KMS-11 (cell line): ENCODE data around the gene C20orf141.

Source experiments
- H2AFZ ChIP-seq: fragments of 200-600 bp; sonication (generic); 2 replicates; pipeline ENCODE4 v1.6.1; 2016; ENCODE audit warnings: antibody characterized with exemption, mixed run types, low read depth
- H3K27ac ChIP-seq: fragments of 200-600 bp; sonication (generic); 2 replicates; pipeline ENCODE4 v1.6.1; 2016; ENCODE audit warnings: mild to moderate bottlenecking, mixed run types
- H3K27me3 ChIP-seq: fragments of 200-600 bp; sonication (generic); 2 replicates; pipeline ENCODE4 v1.6.1; 2017; ENCODE audit warnings: mild to moderate bottlenecking, low read depth, mixed run types, moderate library complexity; ENCODE audit not compliant: insufficient read depth
- H3K36me3 ChIP-seq: fragments of 200-600 bp; sonication (generic); 2 replicates; pipeline ENCODE4 v1.6.1; 2017; ENCODE audit warnings: mild to moderate bottlenecking, mixed run types; ENCODE audit not compliant: insufficient read depth
- H3K4me1 ChIP-seq: fragments of 200-600 bp; sonication (generic); 2 replicates; pipeline ENCODE4 v1.6.1; 2016; ENCODE audit warnings: mild to moderate bottlenecking, low read depth, mixed run types; ENCODE audit not compliant: poor library complexity, severe bottlenecking
- H3K4me2 ChIP-seq: fragments of 200-600 bp; sonication (generic); 2 replicates; pipeline ENCODE4 v1.7.0; 2016; ENCODE audit warnings: mild to moderate bottlenecking, mixed run types
- H3K4me3 ChIP-seq: fragments of 200-600 bp; sonication (generic); IDR thresholded peaks from 2 replicates; pipeline ENCODE4 v1.6.1; 2017; ENCODE audit warnings: low read depth, low read length, mixed read lengths; ENCODE audit not compliant: insufficient read depth
- H3K79me2 ChIP-seq: fragments of 200-600 bp; sonication (generic); 2 replicates; pipeline ENCODE4 v1.6.1; 2016; ENCODE audit warnings: low read depth, mixed run types; ENCODE audit not compliant: insufficient read depth
- H3K9ac ChIP-seq: fragments of 200-600 bp; sonication (generic); 2 replicates; pipeline ENCODE4 v1.6.1; 2016; ENCODE audit warnings: mild to moderate bottlenecking, mixed run types
- H4K20me1 ChIP-seq: fragments of 200-600 bp; sonication (generic); 2 replicates; pipeline ENCODE4 v1.6.1; 2016; ENCODE audit warnings: mild to moderate bottlenecking, mixed run types; ENCODE audit not compliant: insufficient read depth
- TF ChIP-seq, protein P1 (sequence below): fragments of 200-600 bp; sonication (generic); conservative IDR thresholded peaks from 2 replicates; pipeline ENCODE4 v1.6.1; 2017; ENCODE audit warnings: low read depth, mild to moderate bottlenecking, antibody characterized with exemption, low read length, moderate library complexity, mixed read lengths

The C20orf141 gene

DNA sequence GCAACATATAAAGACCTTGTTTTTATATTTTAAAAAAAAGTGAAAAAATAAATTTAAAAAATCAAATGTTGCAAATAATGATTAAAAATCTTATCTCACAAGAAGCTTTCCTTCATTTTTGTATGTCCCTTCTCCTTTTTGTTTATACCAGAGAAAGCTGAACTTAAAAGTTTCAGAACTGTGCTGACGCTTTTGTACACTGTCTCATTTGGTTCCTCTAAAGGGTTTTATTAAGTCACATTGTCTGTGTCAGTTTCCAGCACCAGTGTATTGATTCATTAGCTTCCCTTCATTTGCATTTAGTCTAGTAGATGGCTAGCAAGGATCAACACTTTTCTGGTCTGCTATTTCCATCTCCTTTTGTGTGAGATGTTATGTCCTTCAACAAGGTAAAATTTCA lies 19.0 kb downstream of the C20orf141 start:
- H3K9ac ChIP-seq = no peak overlapping the region
- TF ChIP-seq, protein P1, sequence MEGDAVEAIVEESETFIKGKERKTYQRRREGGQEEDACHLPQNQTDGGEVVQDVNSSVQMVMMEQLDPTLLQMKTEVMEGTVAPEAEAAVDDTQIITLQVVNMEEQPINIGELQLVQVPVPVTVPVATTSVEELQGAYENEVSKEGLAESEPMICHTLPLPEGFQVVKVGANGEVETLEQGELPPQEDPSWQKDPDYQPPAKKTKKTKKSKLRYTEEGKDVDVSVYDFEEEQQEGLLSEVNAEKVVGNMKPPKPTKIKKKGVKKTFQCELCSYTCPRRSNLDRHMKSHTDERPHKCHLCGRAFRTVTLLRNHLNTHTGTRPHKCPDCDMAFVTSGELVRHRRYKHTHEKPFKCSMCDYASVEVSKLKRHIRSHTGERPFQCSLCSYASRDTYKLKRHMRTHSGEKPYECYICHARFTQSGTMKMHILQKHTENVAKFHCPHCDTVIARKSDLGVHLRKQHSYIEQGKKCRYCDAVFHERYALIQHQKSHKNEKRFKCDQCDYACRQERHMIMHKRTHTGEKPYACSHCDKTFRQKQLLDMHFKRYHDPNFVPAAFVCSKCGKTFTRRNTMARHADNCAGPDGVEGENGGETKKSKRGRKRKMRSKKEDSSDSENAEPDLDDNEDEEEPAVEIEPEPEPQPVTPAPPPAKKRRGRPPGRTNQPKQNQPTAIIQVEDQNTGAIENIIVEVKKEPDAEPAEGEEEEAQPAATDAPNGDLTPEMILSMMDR = no peak
- no peak overlapping the region for H2AFZ ChIP-seq
- H3K36me3 ChIP-seq = no peaks in the 10 kb centered on the region
- no peaks in the 10 kb centered on the region for H3K27me3 ChIP-seq
- no peaks in the 10 kb centered on the region for H3K4me1 ChIP-seq
- H4K20me1 ChIP-seq = no peaks in the 10 kb centered on the region
- H3K4me2 ChIP-seq = no peak overlapping the region
- no peak overlapping the region for H3K27ac ChIP-seq
- H3K79me2 ChIP-seq = no peaks in the 10 kb centered on the region
- no peak overlapping the region for H3K4me3 ChIP-seq

DNA sequence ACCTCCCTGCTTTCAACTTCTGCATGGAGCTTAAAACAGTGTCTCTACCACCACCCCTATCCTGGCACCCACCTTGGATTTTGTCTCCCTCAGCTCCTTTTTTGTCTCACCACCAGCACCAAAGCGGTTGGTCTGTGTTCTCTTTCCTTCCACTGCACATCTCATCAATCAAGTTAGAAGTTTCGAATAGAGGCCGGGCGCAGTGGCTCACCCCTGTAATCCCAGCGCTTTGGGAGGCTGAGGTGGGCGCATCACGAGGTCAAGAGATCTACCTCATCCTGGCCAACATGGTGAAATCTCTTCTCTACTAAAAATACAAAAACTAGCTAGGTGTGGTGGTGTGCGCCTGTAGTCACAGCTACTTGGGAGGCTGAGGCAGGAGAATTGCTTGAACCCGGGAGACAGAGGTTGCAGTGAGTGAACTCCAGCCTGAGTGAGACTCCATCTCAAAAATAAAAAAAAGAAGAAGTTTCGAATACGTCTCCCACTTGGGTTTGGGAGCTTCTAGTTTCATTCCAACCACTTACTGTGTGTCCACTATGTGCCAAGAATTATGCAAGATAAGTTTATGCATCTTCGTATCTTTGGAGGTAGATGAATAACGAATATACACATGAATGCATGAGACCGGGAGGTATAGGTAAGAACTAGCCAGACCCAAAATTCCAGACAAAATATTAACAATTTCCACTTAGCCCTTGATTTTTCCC lies 19.8 kb downstream of the C20orf141 start:
- no peak overlapping the region for H3K4me3 ChIP-seq
- no peaks in the 10 kb centered on the region for H3K36me3 ChIP-seq
- no peaks in the 10 kb centered on the region for H3K79me2 ChIP-seq
- H3K4me1 ChIP-seq = no peaks in the 10 kb centered on the region
- H3K27ac ChIP-seq = no peak overlapping the region
- no peaks in the 10 kb centered on the region for H4K20me1 ChIP-seq
- TF ChIP-seq, protein P1 = no peak
- no peak overlapping the region for H3K9ac ChIP-seq
- H3K27me3 ChIP-seq = no peaks in the 10 kb centered on the region
- H2AFZ ChIP-seq = no peak overlapping the region
- no peak overlapping the region for H3K4me2 ChIP-seq

DNA sequence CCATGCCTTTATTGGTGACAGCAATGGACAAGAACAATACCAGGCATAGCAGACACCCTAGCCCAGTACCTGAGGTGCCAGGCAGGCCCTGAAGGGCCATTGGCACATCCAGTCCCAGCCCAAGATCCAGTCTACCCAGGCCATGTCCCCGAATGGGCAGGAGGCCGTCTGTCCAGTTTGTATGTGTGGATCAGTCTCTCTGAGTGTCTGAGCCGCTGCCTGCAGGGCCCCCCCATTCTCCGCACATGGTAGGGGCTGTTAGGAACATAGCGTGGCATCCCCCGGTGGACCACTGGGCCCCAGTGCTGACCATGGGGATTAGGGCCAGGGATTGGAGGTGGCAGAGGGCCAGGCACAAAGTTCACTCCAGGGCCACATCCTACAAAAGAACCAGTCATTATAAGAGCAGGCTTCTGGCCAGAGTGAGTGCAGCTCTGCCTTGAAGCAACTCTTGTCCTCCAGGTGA lies 20.6 kb downstream of the C20orf141 start:
- Histone ChIP-seq H2AFZ (no peak overlapping the region), H3K4me3 (no peak overlapping the region), H3K9ac (no peak overlapping the region), H3K4me2 (no peak overlapping the region), H3K4me1 (no peaks in the 10 kb centered on the region), H3K36me3 (no peaks in the 10 kb centered on the region), H3K27me3 (no peaks in the 10 kb centered on the region), H3K79me2 (no peaks in the 10 kb centered on the region), H3K27ac (no peak overlapping the region), H4K20me1 (no peaks in the 10 kb centered on the region)
- TF ChIP-seq, protein P1 = no peak

DNA sequence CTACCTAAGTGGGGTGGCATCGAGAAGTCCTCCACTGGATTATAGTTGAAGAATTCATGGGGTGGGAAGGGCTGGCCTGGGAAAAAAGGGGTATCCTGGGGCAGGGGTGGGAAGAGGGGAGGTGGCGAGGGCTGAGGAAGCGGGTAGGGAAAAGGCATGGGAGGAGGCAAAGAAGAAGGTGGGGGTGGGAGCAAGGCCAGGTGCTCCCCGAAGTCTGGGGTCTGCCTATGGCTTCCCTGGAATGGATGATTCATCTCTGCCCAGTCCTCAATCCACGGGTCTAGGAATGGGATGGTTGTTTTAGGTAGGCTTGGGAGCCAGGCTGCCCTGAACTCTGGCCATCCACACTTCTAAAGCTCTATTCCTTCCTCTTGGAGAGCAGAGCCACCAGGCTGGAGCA lies 21.2 kb downstream of the C20orf141 start:
- no peak overlapping the region for H3K9ac ChIP-seq
- H3K79me2 ChIP-seq = no peaks in the 10 kb centered on the region
- no peak overlapping the region for H3K27ac ChIP-seq
- no peak overlapping the region for H2AFZ ChIP-seq
- no peaks in the 10 kb centered on the region for H4K20me1 ChIP-seq
- H3K4me2 ChIP-seq = no peak overlapping the region
- TF ChIP-seq, protein P1 = no peak
- no peak overlapping the region for H3K4me3 ChIP-seq
- H3K4me1 ChIP-seq = no peaks in the 10 kb centered on the region
- no peaks in the 10 kb centered on the region for H3K36me3 ChIP-seq
- H3K27me3 ChIP-seq = no peaks in the 10 kb centered on the region
